LNCaP clone FGC (cell line): Measurements from ENCODE around the gene TMCC2.

ENCODE experiments used
- DNase-seq: peaks from one replicate; pipeline ENCODE4 v3.0.0-alpha.2; 2011; ENCODE audit warnings: low read depth
- H3K4me3 ChIP-seq: 2 replicates; pipeline ENCODE4 v1.5.1; 2011; ENCODE audit warnings: mild to moderate bottlenecking, low read depth, low read length, control low read depth
- CTCF ChIP-seq: IDR thresholded peaks from 2 replicates; pipeline ENCODE4 v1.5.1; 2012; ENCODE audit warnings: mild to moderate bottlenecking; ENCODE audit not compliant: control insufficient read depth, insufficient read depth; ENCODE audit errors: extremely low read depth

TMCC2 gene

GRCh38 chr1:205188596-205188995 is 39.1 kb upstream of the TMCC2 start:
- no peak overlapping the region for H3K4me3 ChIP-seq
- no peak for TF ChIP-seq CTCF
- DNase-seq, result no peak

- no peak overlapping the region for H3K4me3 ChIP-seq
- no peak for TF ChIP-seq CTCF
- DNase-seq, result no peak
These were observed 38.6 kb upstream of the TMCC2 start for GRCh38 chr1:205189131-205189530.

- H3K4me3 ChIP-seq, result no peak overlapping the region
- TF ChIP-seq CTCF, result no peak
- DNase-seq, result no peak
These were observed 36.7 kb upstream of the TMCC2 start for GRCh38 chr1:205190845-205191577.

DNA sequence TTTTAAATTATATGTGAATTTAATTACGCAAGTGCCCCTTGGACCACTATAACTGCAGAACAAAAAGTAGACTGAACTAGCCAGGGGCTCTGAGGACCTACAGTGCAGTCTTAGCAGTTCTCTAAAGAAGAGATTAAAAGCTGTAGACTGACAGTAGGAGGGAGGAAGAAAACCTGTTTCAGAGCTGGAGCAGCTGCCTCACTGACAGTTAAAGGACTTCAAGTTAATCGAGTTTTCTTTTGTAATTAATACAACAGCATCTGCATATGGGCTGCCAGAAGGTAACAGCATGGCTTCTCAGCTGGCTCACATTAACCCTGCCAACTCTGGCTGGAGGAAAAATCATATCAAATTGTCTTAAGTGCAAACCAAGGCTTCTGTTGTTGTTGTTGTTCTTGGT is 36.1 kb upstream of the TMCC2 start:
- no peak for TF ChIP-seq CTCF
- DNase-seq, result no peak
- no peak overlapping the region for H3K4me3 ChIP-seq

- no peak for DNase-seq
- no peak for TF ChIP-seq CTCF
- H3K4me3 ChIP-seq, result no peak overlapping the region
These were observed 35.5 kb upstream of the TMCC2 start for GRCh38 chr1:205192287-205192686.

GRCh38 chr1:205199090-205199930 is 28.4 kb upstream of the TMCC2 start:
- no peak for TF ChIP-seq CTCF
- no peak for DNase-seq

More at GRCh38 chr1:205199090-205199930, 28.4 kb upstream of the TMCC2 start:
- H3K4me3 ChIP-seq, result no peak overlapping the region
